Measurements from ENCODE around the gene SPTBN5. TPM values are rescaled to one million over a fixed set of nuclear protein-coding genes. Genes with fewer than 3 reads are reported as not detected.

Gene SPTBN5
- total and polyA plus RNA-seq, 10 of the 15 experiments (the other 5 are each of a cell fraction or from before 2014, with no cell fraction given) = under 0.01 to 0.18 (median 0.04) TPM; not detected in 4

DNA sequence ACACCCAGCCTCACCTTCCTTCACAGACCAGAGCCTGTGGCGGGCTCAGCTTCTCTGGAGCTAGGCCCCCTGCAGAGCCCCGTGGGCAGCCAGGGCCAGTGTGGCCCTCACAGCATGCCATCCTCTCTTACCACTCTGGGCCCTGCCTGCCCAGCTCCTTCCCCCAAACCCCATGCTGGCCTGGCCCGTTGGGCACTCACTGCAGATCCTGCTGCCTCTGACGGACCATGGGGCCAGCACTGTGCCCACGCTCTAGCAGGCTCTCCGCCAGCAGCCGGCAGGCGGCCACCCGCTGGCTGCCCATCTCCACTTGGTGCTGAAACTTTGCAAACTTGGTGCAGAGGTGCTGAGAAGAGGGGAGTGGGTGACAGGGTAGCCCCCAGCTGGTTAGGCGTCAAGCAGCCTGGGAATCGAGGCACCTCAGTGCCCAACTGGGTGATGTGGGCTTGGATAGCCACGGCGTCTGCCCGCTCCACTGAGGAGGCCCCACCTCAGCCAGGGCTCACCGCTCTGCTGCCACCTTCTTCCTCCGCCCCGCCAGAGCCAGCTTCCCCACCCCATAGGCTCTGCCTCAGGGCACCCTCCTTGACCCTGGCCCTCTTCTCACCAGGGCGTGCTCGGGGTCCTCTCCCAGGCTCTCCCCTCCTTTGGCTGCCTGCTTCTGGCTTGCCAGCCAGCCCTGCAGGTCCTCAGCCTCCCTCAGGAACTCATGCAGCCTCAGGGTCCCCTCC lies 22.5 kb downstream of the SPTBN5 start:
- WGBS (ENCODE audit: insufficient coverage, insufficient replicate concordance, low lambda C conversion rate, missing lambda C conversion rate) = 47% methylated on average over 19 of the region's 19 CpGs
- BruUV-seq (replicated peaks) = no TSS peak
- Histone ChIP-seq H4K20me1 (ENCODE audit: control insufficient read depth, insufficient read depth) (no peaks in the 10 kb centered on the region), H3K4me2 (ENCODE audit: control insufficient read depth, insufficient read depth) (no peak overlapping the region), H3K27me3 (replicated peaks in 1 of 2; ENCODE audit: control insufficient read depth in 2 of 2, insufficient read depth in 2 of 2, low read length in 1 of 2) (no peaks in the 10 kb centered on the region; a peak in 2 of 4 replicates), H2AFZ (ENCODE audit: control insufficient read depth, low read depth, low read length) (no peak overlapping the region), H3K79me2 (ENCODE audit: control insufficient read depth, insufficient read depth, low read length) (no peaks in the 10 kb centered on the region), H3K9me3 (replicated peaks; ENCODE audit: control insufficient read depth, insufficient read depth, low read length) (no peaks in the 10 kb centered on the region), H3K4me3 (no peak overlapping the region), H3K27ac (ENCODE audit: control insufficient read depth, insufficient read depth) (no peak overlapping the region), H3K36me3 (ENCODE audit: control insufficient read depth in 2 of 2, insufficient read depth in 2 of 2, low read length in 1 of 2) (no peaks in the 10 kb centered on the region), H3K4me1 (ENCODE audit: control insufficient read depth, insufficient read depth, low read length) (no peaks in the 10 kb centered on the region), H3K9ac (ENCODE audit: control insufficient read depth, insufficient read depth, low read length) (no peak overlapping the region)
- ChIA-PET RAD21 (ENCODE audit: unreplicated experiment) (no interaction called here), CTCF (no interaction called here), SMC1A (ENCODE audit: uncharacterized antibody, unreplicated experiment) (no interaction called here), POLR2A (no interaction called here)
- FAIRE-seq (no peak), ATAC-seq (no peak), DNase-seq (ENCODE audit: low read depth, low spot score) (no peak)
- in situ Hi-C loops (cut with MboI) (no loop called here), intact Hi-C loops (cut with micrococcal nuclease; ENCODE audit: unreplicated experiment) (no loop called here)
- TF ChIP-seq SP1 (IDR thresholded peaks at IDR 0.05; ENCODE audit: low read depth, low read length) = no peak
- TF ChIP-seq, protein P1, sequence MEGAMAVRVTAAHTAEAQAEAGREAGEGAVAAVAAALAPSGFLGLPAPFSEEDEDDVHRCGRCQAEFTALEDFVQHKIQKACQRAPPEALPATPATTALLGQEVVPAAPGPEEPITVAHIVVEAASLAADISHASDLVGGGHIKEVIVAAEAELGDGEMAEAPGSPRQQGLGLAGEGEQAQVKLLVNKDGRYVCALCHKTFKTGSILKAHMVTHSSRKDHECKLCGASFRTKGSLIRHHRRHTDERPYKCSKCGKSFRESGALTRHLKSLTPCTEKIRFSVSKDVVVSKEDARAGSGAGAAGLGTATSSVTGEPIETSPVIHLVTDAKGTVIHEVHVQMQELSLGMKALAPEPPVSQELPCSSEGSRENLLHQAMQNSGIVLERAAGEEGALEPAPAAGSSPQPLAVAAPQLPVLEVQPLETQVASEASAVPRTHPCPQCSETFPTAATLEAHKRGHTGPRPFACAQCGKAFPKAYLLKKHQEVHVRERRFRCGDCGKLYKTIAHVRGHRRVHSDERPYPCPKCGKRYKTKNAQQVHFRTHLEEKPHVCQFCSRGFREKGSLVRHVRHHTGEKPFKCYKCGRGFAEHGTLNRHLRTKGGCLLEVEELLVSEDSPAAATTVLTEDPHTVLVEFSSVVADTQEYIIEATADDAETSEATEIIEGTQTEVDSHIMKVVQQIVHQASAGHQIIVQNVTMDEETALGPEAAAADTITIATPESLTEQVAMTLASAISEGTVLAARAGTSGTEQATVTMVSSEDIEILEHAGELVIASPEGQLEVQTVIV (IDR thresholded peaks at IDR 0.05; ENCODE audit: borderline replicate concordance, partially characterized antibody) = no peak
- TF ChIP-seq MXI1 (IDR thresholded peaks at IDR 0.05; ENCODE audit: low read depth, low read length) = no peak
- no peak for TF ChIP-seq BACH1 (IDR thresholded peaks at IDR 0.05; ENCODE audit: borderline replicate concordance)
- no peak for TF ChIP-seq TCF12 (IDR thresholded peaks at IDR 0.05; ENCODE audit: low read depth, low read length)
- TF ChIP-seq JUND (IDR thresholded peaks at IDR 0.05; ENCODE audit: low read depth, low read length) = no peak
- no peak for TF ChIP-seq BCL11A (IDR thresholded peaks at IDR 0.05; ENCODE audit: low read depth, low read length)

All from GM12878 (cell line).